HG02981 (cell line): ENCODE data around the gene RGS7.
"Not testable (repeated sequence)": the region's sequence is repeated elsewhere in the genome, so short reads cannot be mapped to it uniquely, and the experiment has no call there.

Experiments
- ATAC-seq: cut with Tn5 transposase; IDR thresholded peaks from one replicate; pipeline ENCODE4 v1.9.1; 2021; ENCODE audit warnings: mild to moderate bottlenecking, moderate library complexity; ENCODE audit not compliant: unreplicated experiment

RGS7 gene

GRCh38 chr1:241274693-241275092 is 82.3 kb downstream of the RGS7 start:
- ATAC-seq: no peak

GRCh38 chr1:241272828-241273227 is 84.2 kb downstream of the RGS7 start:
- ATAC-seq: no peak

GRCh38 chr1:241271427-241271826 is 85.6 kb downstream of the RGS7 start:
- ATAC-seq: no peak

GRCh38 chr1:241270016-241270415 is 87.0 kb downstream of the RGS7 start:
- no peak for ATAC-seq

GRCh38 chr1:241269116-241269515 is 87.9 kb downstream of the RGS7 start:
- no peak for ATAC-seq

GRCh38 chr1:241266121-241266520 is 90.9 kb downstream of the RGS7 start:
- ATAC-seq: no peak

- no peak for ATAC-seq
Measured at GRCh38 chr1:241265428-241265827, 91.6 kb downstream of the RGS7 start.

- ATAC-seq: no peak
Measured at GRCh38 chr1:241263346-241263745, 93.7 kb downstream of the RGS7 start.

- no peak for ATAC-seq
Measured at GRCh38 chr1:241253471-241253870, 103.5 kb downstream of the RGS7 start.

GRCh38 chr1:241250465-241250864 is 106.5 kb downstream of the RGS7 start:
- no peak for ATAC-seq

GRCh38 chr1:241240069-241240468 is 116.9 kb downstream of the RGS7 start:
- no peak for ATAC-seq

- no peak for ATAC-seq
Measured at GRCh38 chr1:241237873-241238272, 119.1 kb downstream of the RGS7 start.

- ATAC-seq: no peak
Measured at GRCh38 chr1:241235256-241235897, 121.6 kb downstream of the RGS7 start.

- no peak for ATAC-seq
Measured at GRCh38 chr1:241229711-241230110, 127.3 kb downstream of the RGS7 start.

GRCh38 chr1:241229216-241229615 is 127.8 kb downstream of the RGS7 start:
- no peak for ATAC-seq

GRCh38 chr1:241228339-241228738 is 128.7 kb downstream of the RGS7 start:
- ATAC-seq: no peak

- no peak for ATAC-seq
Measured at GRCh38 chr1:241225741-241226140, 131.3 kb downstream of the RGS7 start.

GRCh38 chr1:241224189-241224588 is 132.8 kb downstream of the RGS7 start:
- not testable (repeated sequence) for ATAC-seq

- not testable (repeated sequence) for ATAC-seq
Measured at GRCh38 chr1:241222813-241223212, 134.2 kb downstream of the RGS7 start.

- ATAC-seq: no peak
Measured at GRCh38 chr1:241221319-241221718, 135.7 kb downstream of the RGS7 start.

GRCh38 chr1:241220913-241221312 is 136.1 kb downstream of the RGS7 start:
- not testable (repeated sequence) for ATAC-seq

- no peak for ATAC-seq
Measured at GRCh38 chr1:241219449-241219848, 137.6 kb downstream of the RGS7 start.

- no peak for ATAC-seq
Measured at GRCh38 chr1:241217516-241217915, 139.5 kb downstream of the RGS7 start.
